ENCODE results near the gene SLC34A1.
"Not testable (repeated sequence)": the region's sequence is repeated elsewhere in the genome, so short reads cannot be mapped to it uniquely, and the experiment has no call there.

Gene SLC34A1

DNA sequence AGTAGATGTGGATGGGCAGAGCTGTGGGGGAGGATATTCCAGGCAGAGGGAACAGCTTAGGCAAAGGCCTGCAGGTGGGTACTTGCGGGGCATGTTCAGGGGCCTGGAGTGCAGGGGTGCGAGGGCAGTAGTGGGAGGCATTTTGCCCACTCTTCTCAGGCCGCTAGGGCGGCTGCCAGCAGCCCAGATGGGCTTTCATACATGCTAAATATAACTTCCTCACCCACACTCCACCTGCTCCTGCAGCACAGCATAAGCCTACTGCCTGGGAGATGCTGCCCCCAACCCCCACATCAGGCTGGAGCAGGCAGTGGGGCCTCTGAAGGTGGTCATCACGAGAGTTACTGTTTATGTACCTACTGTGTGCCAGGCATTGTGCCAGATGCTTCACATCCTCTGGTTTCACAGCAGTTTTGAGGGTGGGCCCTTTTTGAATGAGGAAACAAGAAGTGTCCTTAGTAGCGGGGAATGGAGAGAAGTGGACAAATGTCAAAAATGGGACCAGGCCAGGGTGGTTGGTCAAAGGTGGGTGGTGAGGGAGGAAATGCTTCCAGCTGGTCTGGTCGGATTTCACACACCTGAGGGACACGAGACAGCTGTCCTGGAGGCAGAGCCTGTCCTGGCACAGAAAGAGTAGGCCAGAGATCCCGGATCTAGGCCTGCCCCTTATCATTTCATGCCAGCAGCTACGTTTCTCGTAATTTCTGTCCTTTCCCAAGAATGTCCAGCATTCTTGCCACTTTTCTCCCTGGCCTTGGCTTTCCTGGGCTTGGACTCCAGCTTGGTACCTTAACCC lies 14.4 kb upstream of the SLC34A1 start:
- no peak for DNase-seq

DNA sequence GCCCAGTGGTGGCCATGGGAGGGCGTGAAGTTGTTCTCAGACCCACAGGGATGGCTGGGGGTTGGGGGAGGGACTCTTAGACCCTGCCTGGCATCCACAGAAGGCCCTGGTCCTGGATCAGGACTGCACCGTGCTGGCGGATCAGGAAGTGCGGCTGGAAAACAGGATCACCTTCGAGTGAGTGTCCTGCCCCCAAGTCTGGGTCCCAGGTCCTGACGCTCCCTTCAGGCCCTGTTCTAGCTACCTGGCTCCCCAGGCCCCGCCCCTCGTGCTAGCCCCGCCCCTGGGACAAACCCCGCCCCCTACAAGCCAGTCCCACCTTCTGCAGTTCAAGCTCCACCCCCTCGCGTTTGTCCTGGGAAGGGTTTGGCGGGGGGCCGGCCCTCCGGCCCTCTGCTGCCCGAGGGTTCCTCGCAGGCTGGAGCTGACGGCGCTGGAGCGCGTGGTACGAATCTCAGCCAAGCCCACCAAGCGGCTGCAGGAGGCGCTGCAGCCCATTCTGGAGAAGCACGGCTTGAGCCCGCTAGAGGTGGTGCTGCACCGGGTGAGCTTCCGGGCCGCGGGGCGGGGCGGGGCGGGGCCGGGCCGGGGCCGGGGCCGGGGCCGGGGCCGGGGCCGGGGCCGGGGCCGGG lies 13.6 kb upstream of the SLC34A1 start:
- peak; percentile 46 to 65 for DNase-seq

DNA sequence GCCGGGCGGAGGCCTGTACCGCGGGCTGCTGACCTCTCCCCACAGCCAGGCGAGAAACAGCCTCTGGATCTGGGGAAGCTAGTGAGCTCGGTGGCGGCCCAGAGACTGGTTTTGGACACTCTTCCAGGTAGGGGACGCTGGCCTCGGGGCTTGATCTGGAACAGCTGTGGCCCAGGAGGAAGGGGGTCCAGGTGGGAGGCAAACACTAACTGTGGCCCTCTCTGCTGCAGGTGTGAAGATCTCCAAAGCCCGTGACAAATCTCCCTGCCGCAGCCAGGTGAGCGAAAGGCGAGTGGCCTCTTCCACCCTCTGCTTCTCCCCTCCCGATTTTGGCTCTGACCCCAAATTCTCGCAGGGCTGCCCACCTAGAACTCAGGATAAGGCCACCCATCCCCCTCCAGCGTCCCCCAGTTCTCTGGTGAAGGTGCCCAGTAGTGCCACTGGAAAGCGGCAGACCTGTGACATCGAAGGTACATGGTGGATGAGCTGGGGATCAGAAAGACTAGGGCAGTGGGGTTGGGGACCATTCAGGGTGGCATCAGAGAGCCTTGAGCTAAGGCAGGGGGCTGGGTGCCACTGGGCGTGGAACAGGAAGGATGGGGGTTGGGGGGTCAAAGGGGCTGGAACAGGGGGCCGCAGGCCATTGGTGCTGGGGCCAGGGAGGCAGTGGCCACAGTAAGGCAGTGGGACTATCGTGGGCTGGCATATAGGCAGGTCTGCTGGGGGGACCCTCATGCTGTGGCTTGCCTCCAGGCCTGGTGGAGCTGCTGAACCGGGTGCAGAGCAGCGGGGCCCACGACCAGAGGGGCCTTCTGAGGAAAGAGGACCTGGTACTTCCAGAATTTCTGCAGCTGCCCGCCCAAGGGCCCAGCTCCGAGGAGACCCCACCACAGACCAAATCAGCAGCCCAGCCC lies 12.9 kb upstream of the SLC34A1 start:
- no peak for DNase-seq

- DNase-seq = peak in 1 of 2 donors; percentile 31
Observed at GRCh38 chr5:177372034-177372896, 12.0 kb upstream of the SLC34A1 start.

DNA sequence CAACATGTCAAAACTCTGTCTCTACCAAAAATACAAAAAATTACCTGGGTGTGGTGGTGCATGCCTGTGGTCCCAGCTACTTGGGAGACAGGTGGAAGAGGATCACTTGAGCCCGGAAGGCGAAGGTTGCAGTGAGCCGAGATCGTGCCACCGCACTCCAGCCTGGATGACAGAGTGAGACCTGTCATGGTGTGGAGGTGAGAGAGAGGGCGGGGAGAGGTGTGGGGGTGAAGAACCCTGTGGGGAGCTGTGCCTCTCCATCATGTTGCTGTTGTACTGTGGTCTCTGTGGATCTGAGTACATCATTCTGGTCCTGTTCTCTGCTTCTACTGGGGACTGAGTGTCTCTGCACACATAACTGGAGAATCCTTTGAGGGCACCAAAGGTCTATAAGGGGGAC lies 11.3 kb upstream of the SLC34A1 start:
- DNase-seq = no peak

- no peak for DNase-seq
Observed at GRCh38 chr5:177373806-177374205, 10.4 kb upstream of the SLC34A1 start.

DNA sequence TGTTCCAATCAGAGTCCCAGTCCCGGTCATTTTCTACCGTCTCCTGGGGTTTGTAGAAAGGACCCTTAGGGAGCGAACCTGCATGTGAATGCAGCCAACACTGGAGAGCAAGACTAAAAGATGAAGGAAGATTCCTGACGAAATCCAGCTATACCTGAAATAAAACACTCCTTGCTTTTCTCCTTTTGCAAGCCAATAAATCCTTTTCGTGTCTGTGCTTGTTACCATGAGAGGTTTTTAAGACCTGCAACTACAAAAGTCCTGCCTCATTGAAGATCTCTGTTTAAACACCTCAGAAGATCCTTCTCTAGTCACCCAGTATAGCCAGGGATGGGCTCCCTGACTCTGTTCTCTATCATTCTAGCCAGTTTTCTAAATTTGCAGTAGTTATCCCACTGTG lies 10.0 kb upstream of the SLC34A1 start:
- DNase-seq = no peak

DNA sequence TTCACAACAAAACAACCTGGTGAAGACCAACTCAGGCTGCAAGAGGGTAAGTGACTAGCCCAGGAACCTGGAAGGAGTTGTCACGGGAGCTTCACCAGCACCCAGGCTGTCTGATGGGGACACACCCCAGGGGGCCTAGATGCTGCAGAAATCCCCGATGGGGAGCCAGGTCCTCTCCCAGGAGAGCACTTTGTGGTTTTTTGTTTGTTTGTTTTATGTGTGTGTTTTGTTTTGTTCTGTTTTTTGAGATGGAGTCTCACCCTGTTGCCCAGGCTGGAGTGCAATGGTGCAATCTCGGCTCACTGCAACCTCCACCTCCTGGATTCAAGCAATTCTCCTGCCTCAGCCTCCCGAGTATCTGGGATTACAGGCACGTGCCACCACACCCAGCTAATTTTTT lies 8.7 kb upstream of the SLC34A1 start:
- not testable (repeated sequence) for DNase-seq

- DNase-seq = no peak
Observed at GRCh38 chr5:177376107-177376506, 8.1 kb upstream of the SLC34A1 start.

DNA sequence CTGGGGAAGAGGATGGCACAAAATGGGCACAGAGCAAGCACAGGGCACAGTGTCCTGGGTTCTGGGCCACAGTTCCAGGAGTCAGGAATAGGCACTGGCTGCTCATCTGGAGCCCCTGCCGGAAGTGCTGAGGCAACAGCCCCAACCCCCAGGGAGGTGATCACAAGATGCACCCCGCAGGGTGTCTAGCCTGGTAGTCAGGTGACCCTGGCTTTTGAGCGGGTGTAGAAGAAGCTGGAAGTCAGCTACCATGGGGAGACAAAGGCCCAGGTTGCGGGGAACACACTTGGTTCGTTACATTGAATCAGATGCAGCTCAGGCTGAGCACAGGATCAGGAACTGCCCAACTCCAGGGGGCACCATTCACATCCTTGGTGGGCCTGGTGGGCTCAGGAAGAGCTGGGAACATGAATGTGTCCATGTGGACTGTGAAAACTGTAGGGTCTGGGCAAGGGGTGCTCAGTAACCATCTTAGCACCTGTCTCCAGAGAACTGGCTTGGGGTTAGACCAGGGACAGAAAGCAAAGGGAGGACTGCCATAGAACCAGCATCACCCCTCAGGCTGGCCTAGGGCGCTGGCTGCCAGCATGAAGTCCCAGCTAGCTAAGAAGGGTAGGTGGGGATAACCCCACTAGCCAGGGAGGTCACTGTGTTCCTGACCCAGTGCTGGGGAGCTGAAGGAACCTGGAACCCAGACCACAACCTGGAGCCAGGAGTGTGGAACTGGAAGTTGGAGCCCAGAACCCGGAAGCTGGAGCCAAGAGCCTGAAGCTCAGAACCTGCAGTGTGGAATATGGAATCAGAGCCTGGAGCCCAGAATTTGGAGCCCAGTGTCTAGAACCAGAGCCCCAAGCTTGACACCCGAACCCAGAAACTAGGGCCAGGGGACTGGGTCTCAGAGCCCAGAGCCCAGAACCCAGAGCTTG lies 6.1 kb upstream of the SLC34A1 start:
- no peak for DNase-seq

GRCh38 chr5:177378884-177379883 lies 5.0 kb upstream of the SLC34A1 start:
- peak in 1 of 2 donors; percentile 46 for DNase-seq

DNA sequence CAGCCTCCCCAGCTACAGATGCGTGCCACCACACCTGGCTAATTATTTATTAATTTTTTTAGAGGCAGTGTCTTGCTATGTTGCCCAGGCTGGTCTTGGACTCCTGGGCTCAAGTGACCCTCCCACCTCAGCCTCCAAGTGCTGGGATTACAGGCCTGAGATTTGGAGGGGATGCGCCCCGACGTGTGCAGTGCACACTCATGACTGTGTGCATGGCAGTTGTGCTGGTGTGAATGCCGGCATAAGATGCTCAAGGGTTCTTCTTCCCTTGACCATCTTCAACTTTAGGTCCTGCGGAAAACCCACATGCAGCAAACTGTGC lies 3.5 kb upstream of the SLC34A1 start:
- no peak for DNase-seq

DNA sequence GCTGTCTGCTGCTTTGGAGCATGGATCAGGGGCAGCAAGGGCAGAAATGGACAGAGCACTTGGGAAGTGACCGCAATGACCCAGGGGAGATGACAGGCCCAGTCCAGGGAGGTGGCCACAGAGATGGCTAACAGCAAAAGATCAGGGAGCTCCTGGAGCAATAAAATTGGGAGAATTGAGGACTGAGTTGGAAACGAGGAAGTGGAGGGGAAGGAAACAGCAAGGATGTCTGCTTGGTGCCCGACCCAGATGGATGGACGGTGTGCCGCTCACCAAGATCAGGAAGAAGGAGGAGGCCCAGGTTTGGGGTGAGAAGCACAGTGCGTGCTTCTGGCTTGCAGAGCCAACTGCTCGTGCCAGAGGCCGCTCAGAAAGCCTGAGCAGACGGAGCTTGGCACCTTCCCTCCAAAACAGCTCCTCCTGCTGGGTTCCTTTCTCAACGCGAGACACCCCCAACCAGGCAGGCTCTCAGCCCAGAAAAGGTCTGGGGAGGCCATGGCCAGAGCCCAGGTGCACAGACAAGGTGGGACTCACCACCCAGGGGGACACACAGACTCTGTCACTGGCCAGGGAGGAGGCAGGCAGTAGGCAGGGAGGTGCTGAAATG lies 1.7 kb upstream of the SLC34A1 start:
- DNase-seq = no peak

GRCh38 chr5:177383181-177383580 lies 1.1 kb upstream of the SLC34A1 start:
- DNase-seq = no peak

GRCh38 chr5:177385720-177386119 lies 1.5 kb downstream of the SLC34A1 start:
- no peak for DNase-seq

- no peak for DNase-seq
Observed at GRCh38 chr5:177386542-177386941, 2.3 kb downstream of the SLC34A1 start.

DNA sequence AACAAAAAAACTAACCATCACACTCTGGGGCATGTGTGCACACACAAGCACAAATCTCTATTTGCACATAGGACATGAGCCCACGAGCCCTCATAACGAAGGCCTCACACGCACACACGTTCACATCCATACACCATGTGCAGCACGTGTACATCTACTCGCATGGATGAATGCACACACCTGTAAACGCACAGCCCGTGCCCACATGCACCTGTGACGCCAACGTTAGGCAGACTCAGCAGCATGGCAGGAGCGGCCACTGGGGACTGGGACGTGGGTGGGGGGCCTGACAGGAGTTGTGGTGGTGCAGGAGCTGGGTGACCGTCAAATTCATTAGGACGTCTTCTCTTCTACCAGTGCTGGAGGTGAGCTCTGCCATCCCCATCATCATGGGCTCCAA lies 3.2 kb downstream of the SLC34A1 start:
- no peak for DNase-seq

GRCh38 chr5:177388521-177389052 lies 4.4 kb downstream of the SLC34A1 start:
- DNase-seq = no peak
